Measurements from ENCODE around the gene UBA1. TPM values are rescaled to one million over a fixed set of nuclear protein-coding genes. Genes with fewer than 3 reads are reported as not detected.

Gene UBA1
- total and polyA plus RNA-seq, 11 donors = 86.9 to 171 (median 130) TPM

DNA sequence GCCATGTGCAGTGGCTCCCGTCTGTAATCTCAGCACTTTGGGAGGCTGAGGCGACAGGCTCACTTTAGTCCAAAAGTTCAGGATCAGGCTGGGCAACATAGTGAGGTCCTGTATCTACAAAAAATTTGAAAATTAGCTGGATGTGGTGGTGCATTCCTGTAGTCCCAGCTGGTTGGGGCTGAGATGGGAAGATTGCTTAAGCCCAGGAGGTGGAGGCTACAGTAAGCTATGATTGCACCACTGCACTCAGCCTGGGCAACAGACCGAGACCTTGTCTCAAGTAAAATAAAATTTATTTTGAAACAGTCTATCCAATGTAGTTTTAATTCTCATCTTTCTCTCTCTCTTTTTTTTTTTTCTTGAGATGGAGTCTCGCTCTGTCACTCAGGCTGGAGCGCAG is 27.5 kb upstream of the UBA1 start:
- Histone ChIP-seq H3K4me1 (peaks cover 0 to 12% (median 0%) of the 10 kb centered on the region in 12 donors), H3K27ac (no peak overlapping the region), H3K36me3 (peaks cover 0 to 22% (median 16%) of the 10 kb centered on the region in 9 donors), H3K27me3 (no peaks in the 10 kb centered on the region), H3K4me3 (no peak overlapping the region), H3K9me3 (no peaks in the 10 kb centered on the region)
- intact Hi-C loops (cut with DNase I) = no loop called here
- TF ChIP-seq POLR2A (IDR thresholded peaks at IDR 0.05) (no peak), CTCF (IDR thresholded peaks at IDR 0.05) (no peak)
- DNase-seq = no peak
- ATAC-seq = no peak
- WGBS, 4 donors = 89 to 98% (median 94%) methylated on average over 5 of the region's 5 CpGs

DNA sequence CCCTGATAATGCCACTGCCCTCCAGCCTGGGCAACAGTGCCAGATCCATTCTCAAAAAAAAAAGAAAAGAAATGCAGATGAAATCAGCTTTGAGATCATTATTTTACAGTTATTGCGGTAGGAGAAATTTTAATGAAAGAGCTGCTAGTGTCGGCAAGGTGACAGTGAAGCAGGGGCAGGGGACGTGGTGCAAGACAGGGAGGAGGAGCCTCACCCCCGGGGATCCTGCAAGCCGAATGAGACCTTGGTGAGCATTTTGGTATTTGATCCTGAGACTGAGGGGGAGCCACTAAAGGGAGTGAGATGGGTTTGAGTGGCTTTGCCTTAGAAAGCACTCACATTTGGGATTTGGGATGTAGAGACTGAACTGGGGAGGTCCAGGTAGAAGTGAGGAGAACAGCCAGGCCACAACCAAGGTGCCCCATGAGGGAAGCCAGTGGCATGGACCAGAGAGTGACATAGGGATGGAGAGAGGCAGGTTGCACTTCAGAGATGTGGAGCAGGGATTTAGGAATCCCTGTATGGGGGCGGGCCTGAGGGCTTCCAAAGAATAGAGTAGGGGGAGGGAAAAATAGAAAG is 25.0 kb upstream of the UBA1 start:
- DNase-seq = no peak
- Histone ChIP-seq H3K4me1 (peaks cover 0 to 12% (median 0%) of the 10 kb centered on the region in 12 donors), H3K4me3 (no peak overlapping the region)

GRCh38 chrX:47169273-47169672 is 24.4 kb upstream of the UBA1 start:
- intact Hi-C loops (cut with DNase I) = no loop called here
- WGBS, 4 donors = 86 to 96% (median 95%) methylated on average over 13 to 19 of the region's 19 CpGs

More for the DNA sequence above, 25.0 kb upstream of the UBA1 start:
- no peak overlapping the region for H3K27ac ChIP-seq
- 81 to 91% (median 84%) methylated on average over 6 of the region's 6 CpGs for WGBS, 4 donors
- H3K36me3 ChIP-seq = peaks cover 0 to 40% (median 29%) of the 10 kb centered on the region in 9 donors
- TF ChIP-seq POLR2A (IDR thresholded peaks at IDR 0.05) = no peak
- TF ChIP-seq CTCF (IDR thresholded peaks at IDR 0.05) = no peak
- ATAC-seq = no peak
- H3K27me3 ChIP-seq = no peaks in the 10 kb centered on the region
- H3K9me3 ChIP-seq = no peaks in the 10 kb centered on the region
- intact Hi-C loops (cut with DNase I) = no loop called here

DNA sequence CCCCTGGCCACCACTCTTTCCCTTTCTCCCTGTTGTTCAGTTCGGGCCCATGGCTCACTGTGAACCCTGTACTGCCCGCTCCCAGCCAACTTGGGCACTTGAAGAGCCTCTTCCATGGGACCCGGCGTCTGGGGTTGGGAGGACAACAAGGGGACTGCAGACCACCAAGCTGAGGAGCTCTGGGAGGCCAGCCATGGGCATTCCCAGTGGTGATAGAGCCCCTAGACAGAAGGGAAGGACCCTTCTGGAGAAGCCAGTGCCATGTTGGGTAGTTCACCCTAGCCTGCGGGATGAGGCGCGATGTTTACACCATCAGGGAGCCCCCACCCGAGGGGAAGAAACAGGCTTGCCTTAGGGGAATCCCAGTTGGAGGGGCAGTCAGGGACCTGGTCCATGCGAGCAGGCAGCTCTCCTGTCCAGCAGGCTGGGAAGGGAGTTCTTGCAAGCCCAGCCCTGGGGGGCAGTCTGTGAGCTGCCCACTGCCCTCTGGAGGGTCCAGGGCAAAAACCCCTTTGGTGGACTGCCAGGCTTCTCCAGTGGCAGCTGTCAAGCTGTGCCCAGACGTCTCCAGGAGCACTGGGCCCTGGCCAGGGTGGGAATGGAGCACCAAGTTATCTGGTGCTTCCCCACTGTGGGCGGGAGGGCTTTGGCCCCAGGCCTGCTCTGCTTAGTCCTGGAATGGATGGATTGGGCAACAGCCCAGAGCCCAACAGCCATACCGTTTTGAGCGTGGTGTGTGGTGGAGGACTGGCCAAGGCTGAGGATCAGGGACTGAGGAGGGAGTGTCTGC is 23.7 kb upstream of the UBA1 start:
- intact Hi-C loops (cut with DNase I) = no loop called here

More at GRCh38 chrX:47169273-47169672, 24.4 kb upstream of the UBA1 start:
- DNase-seq (no peak), ATAC-seq (peak in 1 of 4 donors; percentile 3)
- Histone ChIP-seq H3K4me3 (no peak overlapping the region), H3K36me3 (peaks cover 0 to 44% (median 33%) of the 10 kb centered on the region in 9 donors), H3K9me3 (no peaks in the 10 kb centered on the region), H3K27ac (no peak overlapping the region), H3K27me3 (no peaks in the 10 kb centered on the region), H3K4me1 (peaks cover 0 to 12% (median 0%) of the 10 kb centered on the region in 12 donors)
- TF ChIP-seq POLR2A (IDR thresholded peaks at IDR 0.05) = no peak

More for the DNA sequence above, 23.7 kb upstream of the UBA1 start:
- 60 to 74% (median 67%) methylated on average over 7 to 13 of the region's 13 CpGs for WGBS, 4 donors
- no peaks in the 10 kb centered on the region for H3K27me3 ChIP-seq
- peaks cover 0 to 48% (median 36%) of the 10 kb centered on the region in 9 donors for H3K36me3 ChIP-seq
- H3K4me1 ChIP-seq = peaks cover 0 to 12% (median 0%) of the 10 kb centered on the region in 12 donors
- H3K4me3 ChIP-seq = no peak overlapping the region
- H3K9me3 ChIP-seq = no peaks in the 10 kb centered on the region
- no peak overlapping the region for H3K27ac ChIP-seq
- DNase-seq = peak in 4 of 5 donors; percentile 41 to 69 (median 58)
- ATAC-seq = peak; percentile 79 to 94 (median 88)
- TF ChIP-seq POLR2A (IDR thresholded peaks at IDR 0.05) (no peak), CTCF (IDR thresholded peaks at IDR 0.05) (no peak)

All from heart left ventricle (tissue), 16 donors.